ENCODE measurements around the gene WNT3A. TPM values are rescaled to one million over a fixed set of nuclear protein-coding genes. Genes with fewer than 3 reads are reported as not detected.

Gene WNT3A
- total and polyA plus RNA-seq, 2 experiments from 2014 or later = 0.07 to 0.65 TPM

GRCh38 chr1:228076796-228077430 lies 70.1 kb downstream of the WNT3A start:
- H3K9me3 Mint-ChIP-seq = no peaks in the 10 kb centered on the region
- Histone ChIP-seq H3K4me3 (no peak overlapping the region), H4K20me1 (replicated peaks; ENCODE audit: insufficient read depth) (no peaks in the 10 kb centered on the region; the same call in 1 of the 2 replicates), H3F3A (replicated peaks; ENCODE audit: low read depth) (no peaks in the 10 kb centered on the region), H3K36me3 (ENCODE audit: insufficient read depth) (no peaks in the 10 kb centered on the region), H2AFZ (no peak overlapping the region), H3K27me3 (ENCODE audit: insufficient read depth) (peaks cover 98% of the 10 kb centered on the region), H3K27ac (ENCODE audit: low read depth) (no peak overlapping the region), H3K4me2 (no peak overlapping the region), H3K9me2 (ENCODE audit: insufficient read depth) (no peaks in the 10 kb centered on the region), H3K79me2 (replicated peaks; ENCODE audit: insufficient read depth) (no peaks in the 10 kb centered on the region), H3K4me1 (ENCODE audit: insufficient read depth) (peaks cover 12% of the 10 kb centered on the region)
- ATAC-seq = no peak
- H3K4me1 Mint-ChIP-seq = peaks cover 11% of the 10 kb centered on the region
- no peak for DNase-seq (ENCODE audit: low spot score)
- peaks cover 72% of the 10 kb centered on the region for H3K27me3 Mint-ChIP-seq (ENCODE audit: insufficient read depth, low read depth, poor library complexity)
- H3K36me3 Mint-ChIP-seq (ENCODE audit: low read depth) = no peaks in the 10 kb centered on the region
- no peak overlapping the region for H3K4me3 Mint-ChIP-seq
- TF ChIP-seq STAT1 (IDR thresholded peaks at IDR 0.05; ENCODE audit: unreplicated experiment) = no peak
- no peak overlapping the region for H3K27ac Mint-ChIP-seq

- no peaks in the 10 kb centered on the region for H3K36me3 Mint-ChIP-seq (ENCODE audit: low read depth)
- H3K27me3 ChIP-seq (ENCODE audit: insufficient read depth) = peaks cover 91% of the 10 kb centered on the region
- ATAC-seq = no peak
- H4K20me1 ChIP-seq (replicated peaks; ENCODE audit: insufficient read depth) = no peaks in the 10 kb centered on the region; the same call in 1 of the 2 replicates
- H3K4me3 Mint-ChIP-seq = no peak overlapping the region
- no peak overlapping the region for H3K27ac Mint-ChIP-seq
- no peak for DNase-seq (ENCODE audit: low spot score)
- peaks cover 64% of the 10 kb centered on the region for H3K27me3 Mint-ChIP-seq (ENCODE audit: insufficient read depth, low read depth, poor library complexity)
- peaks cover 12% of the 10 kb centered on the region for H3K4me1 ChIP-seq (ENCODE audit: insufficient read depth)
- H2AFZ ChIP-seq = no peak overlapping the region
- no peaks in the 10 kb centered on the region for H3K79me2 ChIP-seq (replicated peaks; ENCODE audit: insufficient read depth)
- H3K27ac ChIP-seq (ENCODE audit: low read depth) = no peak overlapping the region
- peaks cover 11% of the 10 kb centered on the region for H3K4me1 Mint-ChIP-seq
- H3K9me3 Mint-ChIP-seq = no peaks in the 10 kb centered on the region
- no peaks in the 10 kb centered on the region for H3K36me3 ChIP-seq (ENCODE audit: insufficient read depth)
- H3K4me3 ChIP-seq = no peak overlapping the region
- H3F3A ChIP-seq (replicated peaks; ENCODE audit: low read depth) = no peaks in the 10 kb centered on the region
- no peaks in the 10 kb centered on the region for H3K9me2 ChIP-seq (ENCODE audit: insufficient read depth)
- H3K4me2 ChIP-seq = no peak overlapping the region
- TF ChIP-seq ZNF114 (CRISPR knock-in tag; IDR thresholded peaks at IDR 0.05) (no peak), EZH2 (IDR thresholded peaks at IDR 0.05; ENCODE audit: low read depth, unreplicated experiment) (no peak), POLR2AphosphoS5 (IDR thresholded peaks at IDR 0.05; ENCODE audit: low read depth) (no peak), ETS1 (IDR thresholded peaks at IDR 0.05) (no peak), CTCF (conservative IDR thresholded peaks at IDR 0.05; ENCODE audit: low read depth in 2 of 2) (no peak), STAT1 (IDR thresholded peaks at IDR 0.05; ENCODE audit: unreplicated experiment) (no peak), NANOG (IDR thresholded peaks at IDR 0.05; ENCODE audit: borderline replicate concordance) (no peak), EZH2phosphoT487 (IDR thresholded peaks at IDR 0.05; ENCODE audit: unreplicated experiment) (no peak), REST (IDR thresholded peaks at IDR 0.05; ENCODE audit: unreplicated experiment) (no peak)
These were observed 71.0 kb downstream of the WNT3A start for GRCh38 chr1:228077565-228078330.

Measured in GM23338 (cell line).